Hepatocyte (in vitro differentiated cells): ENCODE data around the gene IMMP2L. TPM values are rescaled to one million over a fixed set of nuclear protein-coding genes. Genes with fewer than 3 reads are reported as not detected.

Source experiments
- DNase-seq: peaks from one replicate; pipeline ENCODE4 v3.0.0-alpha.2; 2016; ENCODE audit warnings: low spot score
- H2AFZ ChIP-seq: fragments of 200-600 bp; sonication (generic); 2 replicates; pipeline ENCODE4 v1.6.0; 2016; ENCODE audit warnings: antibody characterized with exemption, mild to moderate bottlenecking
- H3K27ac ChIP-seq: fragments of 200-600 bp; sonication (generic); 2 replicates; pipeline ENCODE4 v1.5.1; 2016; ENCODE audit warnings: mild to moderate bottlenecking
- H3K27me3 ChIP-seq: fragments of 200-600 bp; sonication (generic); 2 replicates; pipeline ENCODE4 v1.6.1; 2016
- H3K36me3 ChIP-seq: fragments of 200-600 bp; sonication (generic); replicated peaks from 2 replicates; pipeline ENCODE4 v1.5.1; 2016; ENCODE audit warnings: low read depth; ENCODE audit not compliant: insufficient read depth
- H3K4me1 ChIP-seq: fragments of 200-600 bp; sonication (generic); 2 replicates; pipeline ENCODE4 v1.5.1; 2016; ENCODE audit warnings: mild to moderate bottlenecking, moderate library complexity; ENCODE audit not compliant: insufficient read depth
- H3K4me2 ChIP-seq: fragments of 200-600 bp; sonication (generic); 2 replicates; pipeline ENCODE4 v1.6.0; 2016
- H3K4me3 ChIP-seq: fragments of 200-600 bp; sonication (generic); 2 replicates; pipeline ENCODE4 v1.5.1; 2016; ENCODE audit warnings: mild to moderate bottlenecking
- H3K79me2 ChIP-seq: fragments of 200-600 bp; sonication (generic); 2 replicates; pipeline ENCODE4 v1.6.0; 2017; ENCODE audit warnings: mild to moderate bottlenecking
- H3K9me2 ChIP-seq: fragments of 200-600 bp; sonication (generic); replicated peaks from 2 replicates; pipeline ENCODE4 v1.6.0; 2017; ENCODE audit warnings: mild to moderate bottlenecking; ENCODE audit not compliant: insufficient read depth
- H3K9me3 ChIP-seq: fragments of 200-600 bp; sonication (generic); 2 replicates; pipeline ENCODE4 v1.5.1; 2016; ENCODE audit warnings: low read depth, mild to moderate bottlenecking
- H4K20me1 ChIP-seq: fragments of 200-600 bp; sonication (generic); 2 replicates; pipeline ENCODE4 v1.6.0; 2016; ENCODE audit warnings: mild to moderate bottlenecking; ENCODE audit not compliant: insufficient read depth, poor library complexity, severe bottlenecking
- CTCF ChIP-seq: fragments of 200-600 bp; sonication (generic); IDR thresholded peaks from 2 replicates; pipeline ENCODE4 v1.5.1; 2016; ENCODE audit warnings: antibody characterized with exemption, mild to moderate bottlenecking; ENCODE audit not compliant: poor library complexity
- EZH2 ChIP-seq: fragments of 200-600 bp; sonication (generic); IDR thresholded peaks from 2 replicates; pipeline ENCODE4 v1.6.1; 2016; ENCODE audit warnings: antibody characterized with exemption, mild to moderate bottlenecking, borderline replicate concordance
- EZH2phosphoT487 ChIP-seq: fragments of 200-600 bp; sonication (generic); IDR thresholded peaks from one replicate; pipeline ENCODE4 v1.6.1; 2018; ENCODE audit warnings: antibody characterized with exemption, mild to moderate bottlenecking, low read depth, moderate library complexity; ENCODE audit not compliant: unreplicated experiment, severe bottlenecking
- WGBS: methylation state at CpG from one replicate; pipeline ENCODE4 v1.1.6; 2016; ENCODE audit warnings: low lambda C conversion rate; ENCODE audit errors: missing lambda C conversion rate; 5-methylcytosine and 5-hydroxymethylcytosine counted together
- polyA plus RNA-seq: library from polyadenylated mRNA; unstranded; fragments of >200 nt; fragmentation: Nextera tagmentation; extraction: Ambion mirVana; gene quantifications from 2 replicates; pipeline ENCODE4 v1.2.1, GENCODE V29; 2016
- total RNA-seq: library from RNA; depleted of rRNA; stranded (reverse); fragments of >200 nt; gene quantifications from 2 replicates; pipeline ENCODE4 v1.2.3, GENCODE V29; 2014

Gene IMMP2L
- total and polyA plus RNA-seq, 2 experiments from 2014 or later, result 13.3 to 17.6 TPM

- no peak overlapping the region for H3K27ac ChIP-seq
- H3K4me3 ChIP-seq, result no peak overlapping the region
- no peak overlapping the region for H2AFZ ChIP-seq
- DNase-seq, result no peak
- H3K4me1 ChIP-seq, result no peaks in the 10 kb centered on the region
- no peaks in the 10 kb centered on the region for H3K36me3 ChIP-seq
- H3K9me3 ChIP-seq, result no peaks in the 10 kb centered on the region
- no peaks in the 10 kb centered on the region for H3K9me2 ChIP-seq
- H3K79me2 ChIP-seq, result no peaks in the 10 kb centered on the region
- no peaks in the 10 kb centered on the region for H4K20me1 ChIP-seq
- no peak overlapping the region for H3K4me2 ChIP-seq
- no peaks in the 10 kb centered on the region for H3K27me3 ChIP-seq
- TF ChIP-seq CTCF, result no peak
- TF ChIP-seq EZH2, result no peak
- TF ChIP-seq EZH2phosphoT487, result no peak
These were observed 242.2 kb downstream of the IMMP2L start for GRCh38 chr7:111320133-111320532.

- H4K20me1 ChIP-seq, result no peaks in the 10 kb centered on the region
- H3K36me3 ChIP-seq, result no peaks in the 10 kb centered on the region
- no peaks in the 10 kb centered on the region for H3K4me1 ChIP-seq
- no peak overlapping the region for H3K4me2 ChIP-seq
- H3K9me3 ChIP-seq, result no peaks in the 10 kb centered on the region
- TF ChIP-seq EZH2 (no peak), EZH2phosphoT487 (no peak), CTCF (no peak)
- H3K27me3 ChIP-seq, result no peaks in the 10 kb centered on the region
- DNase-seq, result peak; percentile 4
- H3K4me3 ChIP-seq, result no peak overlapping the region
- H3K9me2 ChIP-seq, result no peaks in the 10 kb centered on the region
- H2AFZ ChIP-seq, result no peak overlapping the region
- no peaks in the 10 kb centered on the region for H3K79me2 ChIP-seq
- no peak overlapping the region for H3K27ac ChIP-seq
These were observed 249.3 kb downstream of the IMMP2L start for GRCh38 chr7:111312966-111313365.

- H3K4me2 ChIP-seq, result no peak overlapping the region
- TF ChIP-seq EZH2, result no peak
- TF ChIP-seq EZH2phosphoT487, result no peak
- TF ChIP-seq CTCF, result no peak
- no peaks in the 10 kb centered on the region for H3K9me3 ChIP-seq
- no peaks in the 10 kb centered on the region for H3K9me2 ChIP-seq
- H3K27me3 ChIP-seq, result no peaks in the 10 kb centered on the region
- no peaks in the 10 kb centered on the region for H3K79me2 ChIP-seq
- no peak for DNase-seq
- H3K36me3 ChIP-seq, result no peaks in the 10 kb centered on the region
- no peaks in the 10 kb centered on the region for H3K4me1 ChIP-seq
- no peak overlapping the region for H3K4me3 ChIP-seq
- H4K20me1 ChIP-seq, result no peaks in the 10 kb centered on the region
- WGBS, result 97% methylated on average over 1 of the region's 1 CpG
- H2AFZ ChIP-seq, result no peak overlapping the region
- H3K27ac ChIP-seq, result no peak overlapping the region
These were observed 253.6 kb downstream of the IMMP2L start for GRCh38 chr7:111308691-111309090.

GRCh38 chr7:111301891-111302290 is 260.4 kb downstream of the IMMP2L start:
- Histone ChIP-seq H2AFZ (no peak overlapping the region), H3K36me3 (no peaks in the 10 kb centered on the region), H3K4me1 (no peaks in the 10 kb centered on the region), H3K4me2 (no peak overlapping the region), H4K20me1 (no peaks in the 10 kb centered on the region), H3K4me3 (no peak overlapping the region), H3K9me2 (no peaks in the 10 kb centered on the region), H3K27ac (no peak overlapping the region), H3K27me3 (no peaks in the 10 kb centered on the region), H3K79me2 (no peaks in the 10 kb centered on the region), H3K9me3 (no peaks in the 10 kb centered on the region)
- DNase-seq, result no peak
- WGBS, result 100% methylated on average over 1 of the region's 1 CpG
- TF ChIP-seq EZH2phosphoT487 (no peak), CTCF (no peak), EZH2 (no peak)
